ENCODE data around the gene CCDC87.
"Not testable (repeated sequence)": the region's sequence is repeated elsewhere in the genome, so short reads cannot be mapped to it uniquely, and the experiment has no call there.

The CCDC87 gene

DNA sequence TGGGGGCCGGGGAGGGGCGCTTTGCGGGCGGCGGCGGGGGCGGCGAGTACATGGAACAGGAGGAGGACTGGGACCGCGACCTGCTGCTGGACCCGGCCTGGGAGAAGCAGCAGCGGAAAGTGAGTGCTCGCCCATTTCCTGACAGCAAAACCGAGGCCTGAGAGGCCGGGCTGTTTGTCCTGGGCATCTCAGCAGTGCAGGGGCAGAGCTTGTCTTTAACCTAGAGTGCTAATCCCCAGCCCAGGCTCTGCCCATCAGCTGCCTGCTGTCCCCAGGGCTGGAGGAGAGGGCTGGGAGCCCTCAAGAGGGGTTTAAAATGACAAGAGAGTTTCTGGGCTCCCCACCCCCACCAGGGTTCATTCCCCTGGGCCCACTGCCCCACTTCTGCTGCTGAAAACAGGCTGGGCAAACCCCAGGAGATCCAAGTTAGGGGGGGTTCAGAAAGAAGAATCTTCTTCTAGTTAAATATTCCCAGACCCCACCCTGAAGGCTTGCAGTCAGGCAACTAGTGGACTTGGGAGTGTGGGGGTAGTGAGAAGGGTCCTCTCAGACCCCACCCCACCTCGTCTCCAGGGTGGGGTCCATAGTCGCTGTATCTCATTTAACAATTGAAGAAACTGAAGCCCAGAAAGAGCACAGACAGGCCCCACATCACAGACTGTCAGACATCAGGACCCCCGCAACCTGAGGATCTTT is 45.7 kb downstream of the CCDC87 start:
- no peak overlapping the region for H3K27ac ChIP-seq (ENCODE audit: low read depth, low read length)
- no peaks in the 10 kb centered on the region for H4K20me1 ChIP-seq (ENCODE audit: low read depth, low read length)
- TF ChIP-seq EZH2phosphoT487 (conservative IDR thresholded peaks at IDR 0.05; ENCODE audit: low read length) (no peak), CTCF (IDR thresholded peaks at IDR 0.05; ENCODE audit: insufficient read depth, low read length, poor library complexity, severe bottlenecking) (no peak)
- no peaks in the 10 kb centered on the region for H3K36me3 ChIP-seq (ENCODE audit: low read length)
- H2AFZ ChIP-seq (ENCODE audit: low read depth, low read length, severe bottlenecking), result peak overlapping the region; percentile 77
- H3K4me3 ChIP-seq (ENCODE audit: insufficient read depth, low read length, poor library complexity, severe bottlenecking), result no peak overlapping the region
- H3K9me3 ChIP-seq (ENCODE audit: insufficient read depth, low read length), result no peaks in the 10 kb centered on the region
- peaks cover 16% of the 10 kb centered on the region for H3F3A ChIP-seq (ENCODE audit: insufficient read depth)
- no peaks in the 10 kb centered on the region for H3K9me2 ChIP-seq (replicated peaks; ENCODE audit: insufficient read depth, low read length)
- peak overlapping the region; percentile 96 for H3K4me2 ChIP-seq (ENCODE audit: low read depth, low read length, poor library complexity, severe bottlenecking)
- no peaks in the 10 kb centered on the region for H3K79me2 ChIP-seq (ENCODE audit: insufficient read depth, low read length)
- no peaks in the 10 kb centered on the region for H3K27me3 ChIP-seq (ENCODE audit: low read length)
- no peak overlapping the region for H3K9ac ChIP-seq (ENCODE audit: low read length)

- no peaks in the 10 kb centered on the region for H4K20me1 ChIP-seq (ENCODE audit: low read depth, low read length)
- H3K4me3 ChIP-seq (ENCODE audit: insufficient read depth, low read length, poor library complexity, severe bottlenecking), result peak within 1 kb of the TSS; percentile 87
- no peaks in the 10 kb centered on the region for H3K9me3 ChIP-seq (ENCODE audit: insufficient read depth, low read length)
- peak within 1 kb of the TSS; percentile 96 for H3K4me2 ChIP-seq (ENCODE audit: low read depth, low read length, poor library complexity, severe bottlenecking)
- peak within 1 kb of the TSS; percentile 67 for H3K27ac ChIP-seq (ENCODE audit: low read depth, low read length)
- no peaks in the 10 kb centered on the region for H3K79me2 ChIP-seq (ENCODE audit: insufficient read depth, low read length)
- no peaks in the 10 kb centered on the region for H3K36me3 ChIP-seq (ENCODE audit: low read length)
- H3K27me3 ChIP-seq (ENCODE audit: low read length), result no peaks in the 10 kb centered on the region
- no peaks in the 10 kb centered on the region for H3K9me2 ChIP-seq (replicated peaks; ENCODE audit: insufficient read depth, low read length)
- peak within 1 kb of the TSS; percentile 81 for H3K9ac ChIP-seq (ENCODE audit: low read length)
- H3F3A ChIP-seq (ENCODE audit: insufficient read depth), result peaks cover 16% of the 10 kb centered on the region
- H2AFZ ChIP-seq (ENCODE audit: low read depth, low read length, severe bottlenecking), result peak within 1 kb of the TSS; percentile 77
- no peak for TF ChIP-seq EZH2phosphoT487 (conservative IDR thresholded peaks at IDR 0.05; ENCODE audit: low read length)
- TF ChIP-seq CTCF (IDR thresholded peaks at IDR 0.05; ENCODE audit: insufficient read depth, low read length, poor library complexity, severe bottlenecking), result no peak
Measured at GRCh38 chr11:66546368-66546965, 46.4 kb downstream of the CCDC87 start, which contains the start of gene ACTN3. TSS of gene ACTN3 (plus strand) at chr11:66546903. CDS start at chr11:66546938, 35 bp downstream.

DNA sequence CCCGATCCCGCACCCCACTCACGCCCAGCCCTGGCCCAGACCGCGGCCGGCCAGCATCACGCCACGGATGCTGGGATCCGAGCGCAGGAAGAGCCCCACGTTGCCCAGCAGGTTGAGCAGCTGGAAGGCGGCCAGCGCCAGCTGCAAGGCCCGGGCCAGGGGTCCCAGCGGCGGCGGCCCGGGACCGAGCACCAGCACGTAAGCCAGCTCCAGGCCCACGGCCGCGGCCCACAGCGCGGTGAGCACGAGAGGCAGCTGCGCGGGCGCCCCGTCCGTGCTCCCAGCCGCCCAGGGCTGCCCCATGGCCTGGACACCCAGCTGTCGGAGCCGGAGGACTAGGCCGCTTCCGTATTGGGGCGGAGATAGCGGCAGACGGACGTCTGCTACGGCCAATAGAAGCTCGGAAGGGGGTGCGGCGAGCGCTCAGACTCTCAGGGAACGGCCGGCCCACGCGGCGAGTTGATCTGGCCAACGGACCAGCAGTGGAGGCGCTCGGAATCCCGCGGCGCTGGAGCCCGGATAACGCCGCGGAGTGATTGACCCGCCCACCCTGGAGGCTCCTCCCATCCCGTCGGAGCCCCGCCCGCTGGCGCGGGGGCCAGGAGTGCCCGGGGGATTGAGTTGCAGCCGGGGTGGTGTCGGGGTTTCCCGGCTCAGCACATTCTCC is 47.0 kb downstream of the CCDC87 start, which contains the start of gene ZDHHC24:
TSS of gene ZDHHC24 (minus strand) at position 348 of the 667 bp plus-strand sequence. CDS start at position 303, 45 bp downstream.
- no peaks in the 10 kb centered on the region for H4K20me1 ChIP-seq (ENCODE audit: low read depth, low read length)
- no peaks in the 10 kb centered on the region for H3K27me3 ChIP-seq (ENCODE audit: low read length)
- H2AFZ ChIP-seq (ENCODE audit: low read depth, low read length, severe bottlenecking), result peak within 1 kb of the TSS; percentile 77
- H3K4me2 ChIP-seq (ENCODE audit: low read depth, low read length, poor library complexity, severe bottlenecking), result peak within 1 kb of the TSS; percentile 96
- TF ChIP-seq CTCF (IDR thresholded peaks at IDR 0.05; ENCODE audit: insufficient read depth, low read length, poor library complexity, severe bottlenecking) (no peak), EZH2phosphoT487 (conservative IDR thresholded peaks at IDR 0.05; ENCODE audit: low read length) (no peak)
- no peaks in the 10 kb centered on the region for H3K79me2 ChIP-seq (ENCODE audit: insufficient read depth, low read length)
- H3K9me2 ChIP-seq (replicated peaks; ENCODE audit: insufficient read depth, low read length), result no peaks in the 10 kb centered on the region
- H3K27ac ChIP-seq (ENCODE audit: low read depth, low read length), result peak within 1 kb of the TSS; percentile 67
- peak within 1 kb of the TSS; percentile 81 for H3K9ac ChIP-seq (ENCODE audit: low read length)
- H3K4me3 ChIP-seq (ENCODE audit: insufficient read depth, low read length, poor library complexity, severe bottlenecking), result peak within 1 kb of the TSS; percentile 87
- no peaks in the 10 kb centered on the region for H3K36me3 ChIP-seq (ENCODE audit: low read length)
- H3F3A ChIP-seq (ENCODE audit: insufficient read depth), result peaks cover 16% of the 10 kb centered on the region
- no peaks in the 10 kb centered on the region for H3K9me3 ChIP-seq (ENCODE audit: insufficient read depth, low read length)

GRCh38 chr11:66544952-66545351 is 47.9 kb downstream of the CCDC87 start:
- not testable (repeated sequence) for H3K79me2 ChIP-seq (ENCODE audit: insufficient read depth, low read length)
- Histone ChIP-seq H3K9ac (ENCODE audit: low read length) (peak overlapping the region; percentile 81), H3K4me2 (ENCODE audit: low read depth, low read length, poor library complexity, severe bottlenecking) (peak overlapping the region; percentile 96)

More at GRCh38 chr11:66544952-66545351, 47.9 kb downstream of the CCDC87 start:
- H3K36me3 ChIP-seq (ENCODE audit: low read length); H3K9me3 ChIP-seq (ENCODE audit: insufficient read depth, low read length); H3K27me3 ChIP-seq (ENCODE audit: low read length); H4K20me1 ChIP-seq (ENCODE audit: low read depth, low read length); H3K9me2 ChIP-seq (replicated peaks; ENCODE audit: insufficient read depth, low read length): not testable (repeated sequence)
- Histone ChIP-seq H3K4me3 (ENCODE audit: insufficient read depth, low read length, poor library complexity, severe bottlenecking) (peak overlapping the region; percentile 87), H3F3A (ENCODE audit: insufficient read depth) (peaks cover 16% of the 10 kb centered on the region), H2AFZ (ENCODE audit: low read depth, low read length, severe bottlenecking) (peak overlapping the region; percentile 77), H3K27ac (ENCODE audit: low read depth, low read length) (peak overlapping the region; percentile 67)
